ENCODE data around the gene TRAIP.
"Not testable (repeated sequence)": the region's sequence is repeated elsewhere in the genome, so short reads cannot be mapped to it uniquely, and the experiment has no call there.

TRAIP gene

GRCh38 chr3:49856181-49857005, at the start of gene TRAIP:
TRAIP (minus strand) TSS chr3:49856564; CDS start chr3:49856453, 111 bp downstream.
- peak; percentile 94 to 96 for DNase-seq

GRCh38 chr3:49904448-49904847, 48.1 kb upstream of the TRAIP start:
- not testable (repeated sequence) for DNase-seq

- peak; percentile 81 to 91 for DNase-seq
Measured at GRCh38 chr3:49903451-49904424, 47.4 kb upstream of the TRAIP start, which contains the start of gene MST1R. MST1R (minus strand) TSS chr3:49903873; CDS start chr3:49903609, 264 bp downstream.

GRCh38 chr3:49902511-49903345, 46.4 kb upstream of the TRAIP start:
- DNase-seq: no peak

DNA sequence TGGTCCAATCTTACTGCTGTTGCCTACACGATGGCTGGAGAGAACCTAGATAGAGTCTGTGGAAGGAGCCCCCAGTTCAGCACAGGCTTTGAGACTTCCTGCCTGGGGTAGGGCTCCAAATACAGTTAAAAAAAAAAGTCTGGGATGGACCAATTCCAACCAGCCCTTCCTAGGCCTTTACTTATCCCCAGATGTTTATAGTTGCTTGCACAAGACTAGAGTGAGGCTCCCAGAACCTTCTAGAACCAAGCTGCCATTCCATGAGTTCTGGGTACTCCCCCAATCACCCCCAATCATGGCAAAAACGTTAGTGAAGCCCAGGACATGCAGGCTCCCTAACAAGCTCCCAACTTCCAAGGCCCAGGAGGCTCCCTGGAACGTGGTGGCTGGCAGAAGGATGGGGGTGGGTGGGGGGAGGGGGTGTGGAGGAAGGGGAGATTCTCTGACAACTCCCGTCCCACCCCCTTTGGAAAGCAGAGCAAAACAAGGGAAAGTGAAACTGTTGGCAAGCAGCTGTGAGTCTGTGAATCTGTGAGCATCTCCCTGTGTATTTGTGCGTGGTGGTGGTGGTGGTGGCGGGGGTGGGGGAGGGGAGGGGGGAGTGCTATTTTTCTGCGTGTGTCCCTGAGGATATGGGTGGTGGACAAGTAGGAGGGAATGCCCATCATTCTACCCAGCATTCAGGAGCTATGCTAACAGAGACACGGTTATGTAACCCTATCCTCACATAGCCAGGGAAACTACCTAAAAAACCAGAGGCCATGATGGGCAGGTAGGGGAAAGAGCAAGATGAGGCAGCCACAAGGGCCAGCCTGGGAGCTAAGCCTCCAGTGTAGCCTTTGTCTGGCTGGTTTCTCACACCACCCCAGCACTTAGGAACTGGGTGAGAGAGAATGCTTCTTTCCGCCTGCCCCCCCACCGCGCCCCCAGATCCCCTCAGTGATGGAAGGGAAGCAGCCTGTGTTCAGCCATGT, 45.3 kb upstream of the TRAIP start:
- DNase-seq: no peak

DNA sequence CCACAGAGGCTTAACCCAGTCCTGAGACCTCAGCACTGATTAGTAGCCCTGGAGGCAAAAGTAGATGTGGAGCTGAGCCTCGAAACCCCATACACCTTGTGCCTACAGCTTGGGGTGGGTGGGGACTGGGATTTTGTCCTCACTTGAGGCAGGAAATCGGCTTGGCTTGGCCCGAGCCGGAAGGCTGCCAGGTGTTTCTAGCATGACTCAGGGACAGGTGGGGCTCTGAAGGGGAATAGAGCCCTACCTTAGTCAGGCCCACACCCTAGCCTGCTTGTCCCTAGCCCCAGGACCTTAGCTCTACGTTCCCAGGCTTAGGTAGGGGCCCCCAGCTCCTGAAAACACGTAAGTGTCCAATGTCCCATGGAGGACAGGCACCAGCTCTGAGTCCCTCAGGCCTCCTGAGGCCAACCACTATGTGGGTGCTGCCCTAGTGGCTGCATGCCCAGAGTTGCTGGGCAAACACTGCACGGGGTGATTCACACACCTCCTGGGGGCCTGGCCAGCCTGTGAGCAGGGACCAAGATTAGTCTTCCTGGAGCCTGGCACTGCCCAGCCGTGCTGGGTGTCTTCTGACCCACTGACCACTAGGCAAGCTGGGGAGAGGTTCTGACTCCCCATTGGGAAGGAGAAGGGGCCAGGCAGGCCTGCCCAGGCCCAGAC, 44.3 kb upstream of the TRAIP start:
- no peak for DNase-seq

- DNase-seq: no peak
Measured at GRCh38 chr3:49899815-49900214, 43.5 kb upstream of the TRAIP start.

- DNase-seq: no peak
Measured at GRCh38 chr3:49898991-49899390, 42.6 kb upstream of the TRAIP start.

DNA sequence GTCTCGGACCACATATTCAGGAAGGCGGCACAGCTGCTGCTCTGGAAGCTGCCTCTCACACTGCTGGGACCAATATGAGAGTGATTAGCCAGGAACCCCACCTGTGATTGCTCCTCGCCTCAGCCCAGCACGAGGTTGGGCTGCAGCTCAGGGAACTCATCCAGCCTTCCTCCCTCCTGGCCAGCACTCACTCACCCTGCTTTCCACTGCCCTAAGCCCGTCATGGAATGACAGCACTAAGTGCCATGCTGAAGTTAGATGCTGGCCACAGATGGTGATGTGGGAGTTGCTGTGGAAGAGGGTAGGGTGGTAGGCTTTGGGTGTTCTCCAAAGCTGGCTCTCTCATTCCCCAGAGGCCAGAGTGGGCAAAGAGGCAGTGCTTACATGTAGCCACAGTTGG, 40.0 kb upstream of the TRAIP start:
- no peak for DNase-seq

GRCh38 chr3:49895791-49896190, 39.4 kb upstream of the TRAIP start:
- no peak for DNase-seq

GRCh38 chr3:49889296-49889695, 32.9 kb upstream of the TRAIP start:
- DNase-seq: no peak

- DNase-seq: no peak
Measured at GRCh38 chr3:49886922-49887265, 30.5 kb upstream of the TRAIP start.

DNA sequence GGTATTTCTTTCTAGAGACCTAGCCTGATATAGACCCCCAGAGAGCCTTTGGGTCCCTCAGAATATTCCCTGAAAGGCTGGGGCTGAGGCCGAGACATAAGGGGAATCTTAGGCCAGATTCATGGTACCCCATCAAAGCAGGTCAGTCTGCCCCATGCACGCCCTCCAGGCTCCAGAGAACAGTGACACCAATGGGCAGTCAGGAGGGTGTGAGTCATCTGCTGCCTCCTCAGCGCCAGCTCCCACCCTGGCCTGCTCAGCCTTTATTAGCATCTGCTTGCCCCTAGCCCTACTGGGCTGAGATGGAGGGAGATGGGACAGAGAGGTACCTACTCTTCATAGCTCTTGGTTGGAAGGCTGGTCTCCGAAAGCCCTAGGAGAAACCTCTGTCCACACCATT, 27.6 kb upstream of the TRAIP start:
- no peak for DNase-seq

DNA sequence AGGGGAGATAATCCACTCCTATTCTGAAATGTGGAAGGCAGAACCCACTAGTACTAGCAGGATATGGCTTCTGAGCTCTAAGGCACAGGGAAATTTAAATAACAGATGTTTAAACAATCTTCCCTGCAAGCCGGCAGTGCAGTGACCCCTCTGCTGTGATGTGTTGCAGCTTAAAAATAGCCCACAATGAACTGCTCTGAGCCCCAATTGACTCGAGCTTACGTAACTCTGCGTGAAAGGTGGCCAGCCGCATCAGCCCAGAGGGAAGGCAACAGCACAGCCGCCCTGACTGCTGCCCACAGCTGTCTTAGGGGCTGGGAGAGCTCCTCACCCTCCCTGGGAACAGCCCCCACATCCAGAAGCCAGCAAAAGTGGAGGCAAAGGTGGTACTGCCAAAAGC, 25.8 kb upstream of the TRAIP start:
- no peak for DNase-seq

DNA sequence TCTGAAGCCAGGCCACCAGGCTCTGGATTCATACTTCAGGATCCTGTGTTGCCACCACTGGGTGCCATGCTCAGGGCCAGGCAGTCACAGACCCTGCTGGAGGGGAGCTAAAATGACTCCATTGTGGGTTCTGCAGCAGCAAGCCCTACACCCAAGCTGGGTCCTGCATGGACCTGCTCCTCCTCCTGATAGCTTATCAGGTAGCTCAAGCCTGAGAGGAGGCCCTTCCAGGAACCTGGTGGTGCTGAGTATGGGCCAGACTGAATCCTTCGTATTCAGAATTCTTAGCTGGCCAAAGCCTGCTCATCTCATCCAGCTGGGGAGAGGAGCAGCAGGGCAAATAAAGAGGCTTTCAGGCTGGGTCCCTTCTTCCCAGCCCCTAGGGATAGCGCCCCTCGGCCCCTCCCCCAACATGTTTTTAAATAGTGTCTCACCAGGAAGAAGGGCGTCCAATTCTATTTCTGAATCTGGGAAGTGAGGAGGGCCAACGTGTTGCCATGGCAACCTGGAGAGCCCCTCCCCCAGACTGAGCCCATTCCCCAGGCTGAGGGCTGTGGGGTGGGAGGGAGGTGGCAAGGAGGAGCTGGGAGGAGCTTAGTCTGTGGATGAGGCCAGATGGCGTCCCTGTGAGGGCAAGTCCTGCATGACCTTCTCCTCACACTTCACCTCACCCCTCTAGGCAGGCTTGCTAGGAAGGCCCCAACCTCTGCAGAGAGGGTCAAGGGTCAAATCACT, 24.4 kb upstream of the TRAIP start:
- DNase-seq: no peak

- no peak for DNase-seq
Measured at GRCh38 chr3:49879721-49880120, 23.4 kb upstream of the TRAIP start.

GRCh38 chr3:49878686-49879085, 22.3 kb upstream of the TRAIP start:
- DNase-seq: no peak

DNA sequence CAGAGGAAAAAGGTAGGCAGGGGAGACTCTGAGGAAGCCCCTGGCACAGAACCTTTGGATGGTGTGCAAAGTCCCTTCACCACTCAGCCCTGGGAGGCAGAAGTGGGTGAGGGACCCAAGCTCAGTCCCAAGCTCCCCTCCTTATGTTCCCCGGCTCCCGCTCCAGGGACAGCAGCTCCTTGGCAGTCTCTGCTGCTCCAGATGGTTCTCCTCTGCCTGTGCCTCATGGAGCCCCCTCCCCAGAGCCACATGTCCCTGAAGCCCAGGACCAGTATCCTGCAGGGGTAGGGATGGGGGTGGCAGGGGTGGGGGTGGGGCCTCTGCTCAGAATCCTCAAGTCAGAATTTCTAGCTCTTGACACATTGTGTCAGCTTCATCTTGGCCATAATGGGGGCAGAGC, 21.4 kb upstream of the TRAIP start:
- no peak for DNase-seq

- DNase-seq: no peak
Measured at GRCh38 chr3:49876567-49876966, 20.2 kb upstream of the TRAIP start.

DNA sequence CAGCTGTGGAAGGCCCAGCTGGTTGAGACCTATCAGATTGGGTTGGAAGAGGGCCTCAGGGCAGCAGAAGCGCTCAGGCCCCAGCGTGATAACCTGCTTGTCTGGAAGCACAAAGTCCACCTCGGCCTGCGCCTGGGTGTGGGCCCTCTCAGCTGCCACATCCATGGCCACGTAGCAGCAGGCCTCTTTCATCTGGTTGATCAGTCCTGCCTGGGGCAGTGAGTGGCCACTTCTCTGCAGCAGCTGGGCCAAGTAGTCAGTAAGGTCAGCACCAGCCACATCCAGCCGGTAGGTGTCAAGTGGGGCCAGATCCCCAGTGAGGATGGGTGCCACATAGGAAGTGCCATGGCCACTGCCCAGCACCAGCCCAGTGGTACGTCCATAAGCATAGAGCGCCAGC, 17.3 kb upstream of the TRAIP start:
- no peak for DNase-seq
